Measurements from ENCODE around the gene RABGAP1L.
"Not testable (repeated sequence)": the region's sequence is repeated elsewhere in the genome, so short reads cannot be mapped to it uniquely, and the experiment has no call there.

Gene RABGAP1L

GRCh38 chr1:174606471-174606870, 447.2 kb downstream of the RABGAP1L start:
- TF ChIP-seq EZH2phosphoT487 (conservative IDR thresholded peaks at IDR 0.05; ENCODE audit: low read length), result no peak
- no peak for TF ChIP-seq CTCF (IDR thresholded peaks at IDR 0.05; ENCODE audit: insufficient read depth, low read length, poor library complexity, severe bottlenecking)
- Histone ChIP-seq H3K36me3 (ENCODE audit: low read length) (0 out of 2 replicates have a peak, but pooled peaks cover 4% of the 10 kb centered on the region), H3K79me2 (ENCODE audit: insufficient read depth, low read length) (no peaks in the 10 kb centered on the region), H4K20me1 (ENCODE audit: low read depth, low read length) (no peaks in the 10 kb centered on the region), H3K27me3 (ENCODE audit: low read length) (no peaks in the 10 kb centered on the region), H3K9me3 (ENCODE audit: insufficient read depth, low read length) (no peaks in the 10 kb centered on the region), H3K4me3 (ENCODE audit: insufficient read depth, low read length, poor library complexity, severe bottlenecking) (no peak overlapping the region), H3K4me2 (ENCODE audit: low read depth, low read length, poor library complexity, severe bottlenecking) (no peak overlapping the region), H3K9me2 (replicated peaks; ENCODE audit: insufficient read depth, low read length) (no peaks in the 10 kb centered on the region), H2AFZ (ENCODE audit: low read depth, low read length, severe bottlenecking) (no peak overlapping the region), H3K9ac (ENCODE audit: low read length) (no peak overlapping the region), H3F3A (ENCODE audit: insufficient read depth) (no peaks in the 10 kb centered on the region; the same call in 1 of the 2 replicates), H3K27ac (ENCODE audit: low read depth, low read length) (no peak overlapping the region)

- not testable (repeated sequence) for H3K79me2 ChIP-seq (ENCODE audit: insufficient read depth, low read length); H3K4me3 ChIP-seq (ENCODE audit: insufficient read depth, low read length, poor library complexity, severe bottlenecking); H2AFZ ChIP-seq (ENCODE audit: low read depth, low read length, severe bottlenecking); H4K20me1 ChIP-seq (ENCODE audit: low read depth, low read length); H3F3A ChIP-seq (ENCODE audit: insufficient read depth); H3K4me2 ChIP-seq (ENCODE audit: low read depth, low read length, poor library complexity, severe bottlenecking); H3K27ac ChIP-seq (ENCODE audit: low read depth, low read length); H3K27me3 ChIP-seq (ENCODE audit: low read length); H3K9me2 ChIP-seq (replicated peaks; ENCODE audit: insufficient read depth, low read length); H3K9ac ChIP-seq (ENCODE audit: low read length); H3K36me3 ChIP-seq (ENCODE audit: low read length)
- H3K9me3 ChIP-seq (ENCODE audit: insufficient read depth, low read length), result peaks cover 15% of the 10 kb centered on the region; the same call in 1 of the 2 replicates
These were observed 458.6 kb downstream of the RABGAP1L start for GRCh38 chr1:174617905-174618304.

GRCh38 chr1:174623324-174624035, 464.2 kb downstream of the RABGAP1L start:
- Histone ChIP-seq H2AFZ (ENCODE audit: low read depth, low read length, severe bottlenecking) (no peak overlapping the region), H3K36me3 (ENCODE audit: low read length) (0 out of 2 replicates have a peak, but pooled peaks cover 3% of the 10 kb centered on the region), H3K9me2 (replicated peaks; ENCODE audit: insufficient read depth, low read length) (no peaks in the 10 kb centered on the region), H3K27me3 (ENCODE audit: low read length) (no peaks in the 10 kb centered on the region), H4K20me1 (ENCODE audit: low read depth, low read length) (no peaks in the 10 kb centered on the region), H3K27ac (ENCODE audit: low read depth, low read length) (no peak overlapping the region), H3K9me3 (ENCODE audit: insufficient read depth, low read length) (no peaks in the 10 kb centered on the region), H3K9ac (ENCODE audit: low read length) (no peak overlapping the region), H3F3A (ENCODE audit: insufficient read depth) (no peaks in the 10 kb centered on the region), H3K79me2 (ENCODE audit: insufficient read depth, low read length) (no peaks in the 10 kb centered on the region), H3K4me3 (ENCODE audit: insufficient read depth, low read length, poor library complexity, severe bottlenecking) (no peak overlapping the region), H3K4me2 (ENCODE audit: low read depth, low read length, poor library complexity, severe bottlenecking) (no peak overlapping the region)
- TF ChIP-seq CTCF (IDR thresholded peaks at IDR 0.05; ENCODE audit: insufficient read depth, low read length, poor library complexity, severe bottlenecking) (no peak), EZH2phosphoT487 (conservative IDR thresholded peaks at IDR 0.05; ENCODE audit: low read length) (no peak)
